CD8-positive, alpha-beta memory T cell (primary cell): ENCODE measurements around the gene AHCYL2. TPM values are rescaled to one million over a fixed set of nuclear protein-coding genes. Genes with fewer than 3 reads are reported as not detected.
"Not testable (repeated sequence)": the region's sequence is repeated elsewhere in the genome, so short reads cannot be mapped to it uniquely, and the experiment has no call there.

Experiments used
- CTCF ChIA-PET: fragments of 350-600 bp; sonication (Branson Sonifier 250); formaldehyde crosslinking; loops from one replicate; lab custom pipeline; 2021; ENCODE audit warnings: antibody characterized with exemption; lab: Charles Lee
- POLR2A ChIA-PET: fragments of 350-600 bp; sonication (Branson Sonifier 250); formaldehyde crosslinking; loops from one replicate; lab custom pipeline; 2021; ENCODE audit warnings: antibody characterized with exemption; lab: Charles Lee
- DNase-seq, 5 donors: peaks; one replicate each; pipeline versions ENCODE4 v3.0.0 to v3.0.0-alpha.2; 2020 to 2022; ENCODE audit warnings: mixed read lengths in 1 of 5
- H3K27ac ChIP-seq: one replicate; pipeline ENCODE4 v1.7.0; 2013; ENCODE audit warnings: low read depth, mild to moderate bottlenecking, low read length, moderate library complexity
- H3K27me3 ChIP-seq: 2 replicates; pipeline ENCODE4 v1.7.0; 2013; ENCODE audit warnings: low read length, mild to moderate bottlenecking; ENCODE audit not compliant: insufficient read depth, poor library complexity, severe bottlenecking
- H3K36me3 ChIP-seq: 2 replicates; pipeline ENCODE4 v1.7.0; 2013; ENCODE audit warnings: mild to moderate bottlenecking, low read length, moderate library complexity; ENCODE audit not compliant: insufficient read depth
- H3K4me1 ChIP-seq: 2 replicates; pipeline ENCODE4 v1.7.0; 2013; ENCODE audit warnings: mild to moderate bottlenecking, low read length, moderate library complexity; ENCODE audit not compliant: insufficient read depth
- H3K4me3 ChIP-seq: 2 replicates; pipeline ENCODE4 v1.7.0; 2013; ENCODE audit warnings: mild to moderate bottlenecking, low read length
- H3K9me3 ChIP-seq: 2 replicates; pipeline ENCODE4 v1.7.0; 2013; ENCODE audit warnings: mild to moderate bottlenecking, low read length
- H3K27ac Mint-ChIP-seq, 8 donors: one replicate each; pipeline ENCODE4 v1.8.0; 2020 to 2021; ENCODE audit warnings: mixed read lengths in 8 of 8, mild to moderate bottlenecking in 6 of 8, inconsistent platforms in 3 of 8, moderate library complexity in 3 of 8
- H3K27me3 Mint-ChIP-seq, 2 donors: one replicate each; pipeline ENCODE4 v1.8.0; 2020 to 2021; ENCODE audit warnings: mixed read lengths in 2 of 2, mild to moderate bottlenecking in 1 of 2, moderate library complexity in 1 of 2
- H3K36me3 Mint-ChIP-seq, 3 donors: one replicate each; pipeline ENCODE4 v1.8.0; 2020 to 2021; ENCODE audit warnings: mixed read lengths in 3 of 3, inconsistent platforms in 1 of 3, mild to moderate bottlenecking in 1 of 3
- H3K4me1 Mint-ChIP-seq, 3 donors: one replicate each; pipeline ENCODE4 v1.8.0; 2020 to 2021; ENCODE audit warnings: mixed read lengths in 3 of 3, inconsistent platforms in 1 of 3, mild to moderate bottlenecking in 1 of 3
- H3K4me3 Mint-ChIP-seq, 7 donors: one replicate each; pipeline ENCODE4 v1.8.0; 2020 to 2021; ENCODE audit warnings: mixed read lengths in 7 of 7, mild to moderate bottlenecking in 6 of 7, moderate library complexity in 4 of 7, inconsistent platforms in 2 of 7
- H3K9me3 Mint-ChIP-seq, 5 donors: one replicate each; pipeline ENCODE4 v1.8.0; 2020 to 2022; ENCODE audit warnings: mixed read lengths in 5 of 5, mild to moderate bottlenecking in 3 of 5, moderate library complexity in 2 of 5, inconsistent platforms in 1 of 5
- polyA plus RNA-seq: library from polyadenylated mRNA; unstranded; fragments of 300-500 nt; fragmentation: Illumina TruSeq; gene quantifications from one replicate; pipeline ENCODE4 v1.2.3, GENCODE V29; 2021
- total RNA-seq, 2 experiments: library from RNA; stranded (reverse); gene quantifications; one replicate each; pipeline ENCODE4 v1.2.3, GENCODE V29; 2021

Gene AHCYL2
- total and polyA plus RNA-seq, 3 experiments from 2014 or later = 8.1 to 8.4 (median 8.2) TPM

- Mint-ChIP-seq H3K4me3 (no peak overlapping the region), H3K4me1 (peaks cover 12 to 21% (median 17%) of the 10 kb centered on the region in 3 donors), H3K9me3 (no peaks in the 10 kb centered on the region), H3K27me3 (no peaks in the 10 kb centered on the region), H3K27ac (no peak overlapping the region), H3K36me3 (peaks cover 0 to 12% (median 3%) of the 10 kb centered on the region in 3 donors)
- H3K27ac ChIP-seq = no peak overlapping the region
- H3K4me3 ChIP-seq = no peak overlapping the region
- ChIA-PET CTCF (interaction anchor here (1.0 to 1.8 kb wide), 2 partner anchors 20 to 75 kb away, joined by 3 to 7 read pairs; no protein-coding TSS in a partner anchor), POLR2A (no interaction called here)
- H3K9me3 ChIP-seq = no peaks in the 10 kb centered on the region
- no peaks in the 10 kb centered on the region for H3K27me3 ChIP-seq
- DNase-seq = no peak
- H3K36me3 ChIP-seq = no peaks in the 10 kb centered on the region
- no peaks in the 10 kb centered on the region for H3K4me1 ChIP-seq
Observed at GRCh38 chr7:129238546-129238945, 13.7 kb downstream of the AHCYL2 start.

- H3K4me1 ChIP-seq = no peaks in the 10 kb centered on the region
- no peak overlapping the region for H3K4me3 ChIP-seq
- Mint-ChIP-seq H3K27ac (peak overlapping the region in 2 of 8 donors; percentile 9 to 67), H3K4me1 (peaks cover 9 to 22% (median 14%) of the 10 kb centered on the region in 3 donors), H3K9me3 (peaks cover 0 to 3% (median 0%) of the 10 kb centered on the region in 5 donors), H3K27me3 (no peaks in the 10 kb centered on the region), H3K4me3 (no peak overlapping the region), H3K36me3 (peaks cover 6 to 11% (median 10%) of the 10 kb centered on the region in 3 donors)
- ChIA-PET POLR2A (no interaction called here), CTCF (interaction anchor here (1.0 to 1.5 kb wide), 2 partner anchors 10 to 22 kb away, joined by 4 to 5 read pairs; no protein-coding TSS in a partner anchor)
- no peaks in the 10 kb centered on the region for H3K27me3 ChIP-seq
- no peak overlapping the region for H3K27ac ChIP-seq
- no peaks in the 10 kb centered on the region for H3K9me3 ChIP-seq
- H3K36me3 ChIP-seq = no peaks in the 10 kb centered on the region
- DNase-seq = no peak
Observed at GRCh38 chr7:129240119-129240820, 15.4 kb downstream of the AHCYL2 start.

DNA sequence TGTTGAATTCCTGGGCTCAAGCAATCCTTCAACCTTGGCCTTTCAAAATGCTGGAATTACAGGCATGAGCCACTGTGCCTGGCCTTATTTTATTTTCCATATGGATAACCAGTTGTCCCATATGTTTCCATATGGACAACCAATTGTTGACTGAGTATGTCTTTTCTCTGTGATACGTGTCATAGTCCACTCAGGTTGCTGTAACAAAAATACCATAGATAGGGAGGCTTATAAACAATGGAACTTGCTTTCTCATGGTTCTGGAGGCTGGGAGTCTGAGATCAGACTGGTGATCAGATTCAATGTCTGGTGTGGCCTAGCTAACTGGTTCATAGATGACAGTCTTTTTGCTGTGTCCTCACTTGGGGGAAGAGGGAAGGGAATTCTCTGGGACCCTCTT is 19.4 kb downstream of the AHCYL2 start:
- H3K27me3 Mint-ChIP-seq = no peaks in the 10 kb centered on the region
- Histone ChIP-seq H3K27me3 (no peaks in the 10 kb centered on the region), H3K27ac (no peak overlapping the region), H3K36me3 (no peaks in the 10 kb centered on the region), H3K4me1 (no peaks in the 10 kb centered on the region), H3K9me3 (no peaks in the 10 kb centered on the region), H3K4me3 (no peak overlapping the region)
- no peak overlapping the region for H3K4me3 Mint-ChIP-seq
- no peak overlapping the region for H3K27ac Mint-ChIP-seq
- peaks cover 6 to 20% (median 15%) of the 10 kb centered on the region in 3 donors for H3K36me3 Mint-ChIP-seq
- DNase-seq = no peak
- CTCF ChIA-PET = no interaction called here
- POLR2A ChIA-PET = no interaction called here
- peaks cover 0 to 5% (median 2%) of the 10 kb centered on the region in 5 donors for H3K9me3 Mint-ChIP-seq
- peaks cover 9 to 28% (median 14%) of the 10 kb centered on the region in 3 donors for H3K4me1 Mint-ChIP-seq

DNA sequence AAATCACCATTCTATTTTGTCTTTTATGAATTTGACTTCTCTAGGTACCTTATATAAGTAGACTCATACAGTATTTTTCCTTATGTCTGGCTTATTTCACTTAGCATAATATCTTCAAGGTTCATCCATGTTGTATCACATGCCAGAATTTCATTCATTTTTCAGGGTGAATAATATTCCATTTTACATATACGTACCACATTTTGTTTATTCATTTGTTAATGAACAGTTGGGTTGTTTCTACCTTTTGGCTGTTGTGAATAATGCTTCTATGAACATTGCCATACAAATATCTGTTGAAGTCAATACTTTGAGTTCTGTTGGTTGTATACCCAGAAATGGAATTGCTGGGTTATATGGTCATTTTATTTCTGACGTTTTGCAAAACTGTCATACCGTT is 20.7 kb downstream of the AHCYL2 start:
- CTCF ChIA-PET = no interaction called here
- no peak for DNase-seq
- Histone ChIP-seq H3K36me3 (no peaks in the 10 kb centered on the region), H3K4me1 (no peaks in the 10 kb centered on the region), H3K27me3 (no peaks in the 10 kb centered on the region), H3K4me3 (no peak overlapping the region), H3K9me3 (no peaks in the 10 kb centered on the region), H3K27ac (no peak overlapping the region)
- Mint-ChIP-seq H3K36me3 (peaks cover 9 to 20% (median 12%) of the 10 kb centered on the region in 3 donors), H3K27me3 (no peaks in the 10 kb centered on the region), H3K27ac (no peak overlapping the region), H3K9me3 (peaks cover 0 to 5% (median 2%) of the 10 kb centered on the region in 5 donors), H3K4me3 (no peak overlapping the region), H3K4me1 (peaks cover 5 to 18% (median 13%) of the 10 kb centered on the region in 3 donors)
- POLR2A ChIA-PET = no interaction called here

DNA sequence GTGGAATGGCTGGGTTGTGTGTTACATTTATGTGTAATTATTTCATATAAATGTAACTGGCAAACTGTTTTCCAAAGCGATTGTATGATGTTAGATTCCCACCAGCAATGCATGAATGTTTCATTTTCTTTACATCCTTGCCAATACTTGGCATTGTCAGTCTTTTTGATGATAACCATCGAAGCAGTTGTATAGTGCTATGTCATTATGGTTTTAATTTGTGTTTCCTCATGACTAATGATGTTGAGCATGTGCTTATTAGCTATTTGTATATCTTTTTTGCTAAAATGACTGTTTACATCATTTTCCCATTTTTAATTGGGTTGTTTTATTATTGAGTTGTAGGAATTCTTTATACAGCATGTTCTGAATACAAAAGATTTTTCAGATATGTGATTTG is 22.3 kb downstream of the AHCYL2 start:
- POLR2A ChIA-PET = no interaction called here

DNA sequence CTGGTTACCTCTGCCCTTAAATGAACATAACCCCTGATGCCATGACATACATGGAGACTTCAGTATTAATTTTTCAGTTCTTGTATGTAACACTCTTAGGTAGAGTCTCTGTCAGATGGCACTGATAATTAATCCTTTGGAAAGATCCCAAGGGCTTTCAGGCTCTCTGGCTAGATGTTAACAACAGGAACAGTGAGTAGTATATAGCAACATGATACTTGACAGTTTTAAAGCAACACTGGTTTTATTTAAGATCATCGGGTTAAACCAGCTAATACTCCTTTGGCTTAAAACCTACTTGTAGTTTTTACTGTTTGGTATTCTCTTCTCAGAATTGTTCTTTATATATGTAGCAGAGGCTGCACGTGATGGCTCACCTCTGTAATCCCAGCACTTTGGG is 27.3 kb downstream of the AHCYL2 start:
- H3K27ac ChIP-seq = no peak overlapping the region
- no peaks in the 10 kb centered on the region for H3K27me3 ChIP-seq
- ChIA-PET CTCF (interaction anchor here (4.3 kb wide), 1 partner anchor 34 kb away, joined by 13 read pairs; no protein-coding TSS in a partner anchor), POLR2A (no interaction called here)
- Mint-ChIP-seq H3K27ac (no peak overlapping the region), H3K4me3 (no peak overlapping the region), H3K27me3 (no peaks in the 10 kb centered on the region), H3K36me3 (peaks cover 0 to 2% (median 2%) of the 10 kb centered on the region in 3 donors), H3K4me1 (peaks cover under 1 to 14% (median 11%) of the 10 kb centered on the region in 3 donors), H3K9me3 (no peaks in the 10 kb centered on the region)
- no peaks in the 10 kb centered on the region for H3K36me3 ChIP-seq
- no peak for DNase-seq
- no peaks in the 10 kb centered on the region for H3K9me3 ChIP-seq
- H3K4me1 ChIP-seq = no peaks in the 10 kb centered on the region
- no peak overlapping the region for H3K4me3 ChIP-seq

More for the DNA sequence above, 22.3 kb downstream of the AHCYL2 start:
- no peaks in the 10 kb centered on the region for H3K27me3 ChIP-seq
- H3K9me3 Mint-ChIP-seq = peaks cover 0 to 5% (median 2%) of the 10 kb centered on the region in 5 donors
- DNase-seq = no peak
- H3K27ac Mint-ChIP-seq = no peak overlapping the region
- H3K27ac ChIP-seq = no peak overlapping the region
- no peak overlapping the region for H3K4me3 Mint-ChIP-seq
- H3K9me3 ChIP-seq = no peaks in the 10 kb centered on the region
- H3K36me3 ChIP-seq = no peaks in the 10 kb centered on the region
- H3K4me1 ChIP-seq = no peaks in the 10 kb centered on the region
- CTCF ChIA-PET = no interaction called here
- peaks cover 9 to 20% (median 10%) of the 10 kb centered on the region in 3 donors for H3K36me3 Mint-ChIP-seq
- H3K4me3 ChIP-seq = no peak overlapping the region
- H3K27me3 Mint-ChIP-seq = no peaks in the 10 kb centered on the region
- H3K4me1 Mint-ChIP-seq = peaks cover 2 to 19% (median 17%) of the 10 kb centered on the region in 3 donors

DNA sequence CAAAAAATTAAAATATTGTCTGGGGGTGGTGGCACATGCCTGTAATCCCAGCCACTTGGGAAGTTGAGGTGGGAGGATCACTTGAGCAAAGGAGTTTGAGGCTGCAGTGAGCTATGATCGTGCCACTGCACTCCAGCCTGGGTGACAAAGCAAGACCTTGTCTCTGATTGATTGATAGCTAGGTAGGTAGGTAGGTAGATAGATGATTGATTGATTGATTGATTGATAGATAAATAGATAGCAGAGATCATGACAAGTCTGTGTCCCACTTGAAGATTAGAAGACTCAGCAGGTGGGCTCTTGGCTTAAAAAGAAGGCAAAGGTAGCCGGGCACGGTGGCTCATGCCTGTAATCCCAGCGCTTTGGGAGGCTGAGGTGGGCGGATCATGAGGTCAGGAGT is 27.8 kb downstream of the AHCYL2 start:
- H3K36me3 ChIP-seq, H3K4me1 ChIP-seq, H3K36me3 Mint-ChIP-seq, H3K4me3 ChIP-seq, DNase-seq, H3K27me3 Mint-ChIP-seq, H3K4me3 Mint-ChIP-seq, H3K27ac Mint-ChIP-seq, H3K27me3 ChIP-seq, H3K9me3 Mint-ChIP-seq, POLR2A ChIA-PET, H3K27ac ChIP-seq, H3K9me3 ChIP-seq: not testable (repeated sequence)
- H3K4me1 Mint-ChIP-seq = peaks cover 1 to 14% (median 9%) of the 10 kb centered on the region in 3 donors
- CTCF ChIA-PET = interaction anchor here (4.3 kb wide), 1 partner anchor 34 kb away, joined by 13 read pairs; no protein-coding TSS in a partner anchor

DNA sequence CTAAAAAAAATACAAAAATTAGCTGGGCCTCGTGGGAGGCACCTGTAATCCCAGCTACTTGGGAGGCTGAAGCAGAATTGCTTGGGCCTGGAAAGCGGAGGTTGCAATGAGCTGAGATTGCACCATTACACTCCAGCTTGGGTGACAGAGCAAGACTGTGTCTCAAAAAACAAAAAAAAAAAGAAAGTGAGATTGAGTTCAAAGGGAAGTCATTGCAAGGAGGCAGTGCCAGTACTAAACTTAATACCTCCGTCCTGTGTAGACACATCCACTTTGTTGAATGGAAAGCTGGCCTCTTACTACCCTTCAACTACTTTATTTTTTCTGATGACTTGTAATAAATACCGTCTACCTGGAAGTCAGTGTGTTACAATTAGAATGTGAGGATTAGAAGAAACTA is 31.0 kb downstream of the AHCYL2 start:
- CTCF ChIA-PET = no interaction called here
- Mint-ChIP-seq H3K4me1 (peaks cover 14 to 32% (median 23%) of the 10 kb centered on the region in 3 donors), H3K27ac (no peak overlapping the region), H3K4me3 (no peak overlapping the region), H3K36me3 (peaks cover 0 to 3% (median 0%) of the 10 kb centered on the region in 3 donors), H3K9me3 (no peaks in the 10 kb centered on the region), H3K27me3 (no peaks in the 10 kb centered on the region)
- Histone ChIP-seq H3K36me3 (no peaks in the 10 kb centered on the region), H3K27me3 (no peaks in the 10 kb centered on the region), H3K27ac (no peak overlapping the region), H3K9me3 (no peaks in the 10 kb centered on the region), H3K4me1 (no peaks in the 10 kb centered on the region), H3K4me3 (no peak overlapping the region)
- POLR2A ChIA-PET = no interaction called here
- DNase-seq = no peak
